Panc1 (cell line): ENCODE data around the gene RAB15. TPM values are rescaled to one million over a fixed set of nuclear protein-coding genes. Genes with fewer than 3 reads are reported as not detected.

ENCODE experiments used
- ATAC-seq: fragments of 200-7000 bp; cut with Tn5 transposase; 2 replicates; pipeline ENCODE4 v1.9.1; 2020; ENCODE audit warnings: mild to moderate bottlenecking, moderate library complexity
- BruUV-seq: library from RNA; stranded (reverse); fragments of 400-500 nt; replicated peaks from 2 replicates; lab custom pipeline; 2021; lab: Mats Ljungman, UMichigan
- CTCF ChIA-PET: fragments of 300-600 bp; sonication (Branson Sonifier 250); formaldehyde crosslinking; loops from one replicate; lab custom pipeline; 2022; ENCODE audit warnings: antibody characterized with exemption; lab: Charles Lee
- POLR2A ChIA-PET: fragments of 300-600 bp; sonication (Branson Sonifier 250); formaldehyde crosslinking; loops from one replicate; lab custom pipeline; 2022; ENCODE audit warnings: antibody characterized with exemption; lab: Charles Lee
- DNase-seq: peaks from one replicate; pipeline ENCODE4 v3.0.0-alpha.2; 2010; ENCODE audit warnings: low read depth, low spot score
- H3K27ac ChIP-seq: 2 replicates; pipeline ENCODE4 v1.5.1; 2011; ENCODE audit warnings: mild to moderate bottlenecking, low read length, inconsistent platforms
- H3K27me3 ChIP-seq: fragments of 200-500 bp; sonication (Bioruptor generic); 2 replicates; pipeline ENCODE4 v1.6.0; 2014; ENCODE audit warnings: low read length, inconsistent platforms; ENCODE audit not compliant: control insufficient read depth, insufficient read depth
- H3K36me3 ChIP-seq: fragments of 200-500 bp; sonication (Bioruptor generic); 2 replicates; pipeline ENCODE4 v1.5.1; 2014; ENCODE audit warnings: inconsistent platforms, mild to moderate bottlenecking, low read length, moderate library complexity; ENCODE audit not compliant: control insufficient read depth, insufficient read depth
- H3K4me1 ChIP-seq: 2 replicates; pipeline ENCODE4 v1.5.1; 2011; ENCODE audit warnings: inconsistent platforms, mild to moderate bottlenecking, low read length, moderate library complexity; ENCODE audit not compliant: control insufficient read depth, insufficient read depth
- H3K4me3 ChIP-seq, 2 experiments: 2 replicates each; pipeline ENCODE4 v1.5.1; 2011 to 2012; ENCODE audit warnings: low read depth in 2 of 2, low read length in 2 of 2, mild to moderate bottlenecking in 2 of 2, inconsistent platforms in 1 of 2, moderate library complexity in 1 of 2
- H3K9me3 ChIP-seq: fragments of 200-500 bp; sonication (Bioruptor generic); 2 replicates; pipeline ENCODE4 v1.5.1; 2014; ENCODE audit warnings: low read depth, mild to moderate bottlenecking, inconsistent platforms, low read length, moderate library complexity; ENCODE audit not compliant: control insufficient read depth, insufficient read depth
- POLR2AphosphoS5 ChIP-seq: IDR thresholded peaks from 2 replicates; pipeline ENCODE4 v1.6.1; 2012; ENCODE audit warnings: mild to moderate bottlenecking, low read depth, low read length, moderate library complexity
- REST ChIP-seq, 2 experiments: IDR thresholded peaks; 2 replicates each; pipeline ENCODE4 v1.6.1; 2011 to 2012; ENCODE audit warnings: low read depth in 2 of 2, control low read depth in 1 of 2, low read length in 1 of 2, mild to moderate bottlenecking in 1 of 2, moderate library complexity in 1 of 2; ENCODE audit not compliant: insufficient read depth in 1 of 2
- SIN3A ChIP-seq: IDR thresholded peaks from 2 replicates; pipeline ENCODE4 v1.6.1; 2012; ENCODE audit warnings: low read depth, mild to moderate bottlenecking, low read length, moderate library complexity, borderline replicate concordance; ENCODE audit not compliant: insufficient read depth
- TCF7L2 ChIP-seq: IDR thresholded peaks from 2 replicates; pipeline ENCODE4 v1.6.1; 2011; ENCODE audit warnings: mild to moderate bottlenecking, low read depth, low read length, inconsistent platforms
- in situ Hi-C: cut with HindIII; loops from 2 replicates; pipeline ENCODE4 v1.10.0; 2016; ENCODE audit warnings: low sequenced_read_pairs, low pct_unique_long_range_greater_than_20kb
- intact Hi-C: fragments of 100-400 bp; cut with micrococcal nuclease; formaldehyde crosslinking; loops from one replicate; pipeline ENCODE4 v1.10.0; 2022; ENCODE audit not compliant: unreplicated experiment
- total RNA-seq: library from RNA; stranded (reverse); gene quantifications from one replicate; pipeline ENCODE4 v1.2.1, GENCODE V29; 2021; ENCODE audit not compliant: unreplicated experiment
- TF ChIP-seq, protein P1 (sequence below): fragments of 450-650 bp; IDR thresholded peaks from 2 replicates; pipeline ENCODE4 v1.5.1; 2017; ENCODE audit warnings: mild to moderate bottlenecking

RAB15 gene
- total RNA-seq, 1 experiment from 2014 or later = 6.0 TPM

DNA sequence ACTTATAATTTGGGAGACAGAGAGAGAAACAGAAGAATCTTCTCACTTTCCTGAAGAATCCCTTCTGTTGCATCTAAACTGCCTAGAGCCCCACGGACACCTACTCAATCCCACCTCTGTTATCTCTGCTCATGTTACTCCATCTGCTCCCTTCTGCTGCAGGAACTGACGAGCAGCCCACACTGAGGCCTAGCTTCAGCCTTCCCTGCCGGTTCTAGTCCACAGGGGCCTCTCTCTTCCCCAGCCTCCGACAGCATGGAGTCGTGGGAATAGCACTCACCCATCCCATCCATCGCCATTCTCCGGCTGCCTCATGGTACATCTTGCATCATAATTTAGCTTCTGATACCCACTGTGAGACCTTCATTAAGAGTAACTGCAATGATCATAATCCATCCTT, 4.0 kb downstream of the RAB15 start:
- Histone ChIP-seq H3K4me1 (no peaks in the 10 kb centered on the region), H3K36me3 (no peaks in the 10 kb centered on the region), H3K27ac (no peak overlapping the region), H3K27me3 (no peaks in the 10 kb centered on the region; the same call in 1 of the 2 replicates), H3K4me3 (no peak overlapping the region), H3K9me3 (no peaks in the 10 kb centered on the region)
- in situ Hi-C loops (no loop called here), intact Hi-C loops (no loop called here)
- no peak for TF ChIP-seq SIN3A
- TF ChIP-seq TCF7L2 = no peak
- TF ChIP-seq POLR2AphosphoS5 = no peak
- TF ChIP-seq REST (IDR thresholded peaks at IDR 0.05; ENCODE audit: insufficient read depth in 1 of 2, low read depth in 2 of 2, low read length in 1 of 2) = no peak
- TF ChIP-seq, protein P1, sequence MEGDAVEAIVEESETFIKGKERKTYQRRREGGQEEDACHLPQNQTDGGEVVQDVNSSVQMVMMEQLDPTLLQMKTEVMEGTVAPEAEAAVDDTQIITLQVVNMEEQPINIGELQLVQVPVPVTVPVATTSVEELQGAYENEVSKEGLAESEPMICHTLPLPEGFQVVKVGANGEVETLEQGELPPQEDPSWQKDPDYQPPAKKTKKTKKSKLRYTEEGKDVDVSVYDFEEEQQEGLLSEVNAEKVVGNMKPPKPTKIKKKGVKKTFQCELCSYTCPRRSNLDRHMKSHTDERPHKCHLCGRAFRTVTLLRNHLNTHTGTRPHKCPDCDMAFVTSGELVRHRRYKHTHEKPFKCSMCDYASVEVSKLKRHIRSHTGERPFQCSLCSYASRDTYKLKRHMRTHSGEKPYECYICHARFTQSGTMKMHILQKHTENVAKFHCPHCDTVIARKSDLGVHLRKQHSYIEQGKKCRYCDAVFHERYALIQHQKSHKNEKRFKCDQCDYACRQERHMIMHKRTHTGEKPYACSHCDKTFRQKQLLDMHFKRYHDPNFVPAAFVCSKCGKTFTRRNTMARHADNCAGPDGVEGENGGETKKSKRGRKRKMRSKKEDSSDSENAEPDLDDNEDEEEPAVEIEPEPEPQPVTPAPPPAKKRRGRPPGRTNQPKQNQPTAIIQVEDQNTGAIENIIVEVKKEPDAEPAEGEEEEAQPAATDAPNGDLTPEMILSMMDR = no peak
- ChIA-PET POLR2A (no interaction called here), CTCF (no interaction called here)
- DNase-seq = no peak
- ATAC-seq = no peak
- BruUV-seq = no TSS peak

- intact Hi-C loops = no loop called here
- ATAC-seq = no peak
Measured at GRCh38 chr14:64966976-64967375, 5.2 kb downstream of the RAB15 start.

More at GRCh38 chr14:64966976-64967375, 5.2 kb downstream of the RAB15 start:
- H3K9me3 ChIP-seq = no peaks in the 10 kb centered on the region
- in situ Hi-C loops = no loop called here
- no peak overlapping the region for H3K27ac ChIP-seq
- ChIA-PET CTCF (no interaction called here), POLR2A (no interaction called here)
- no peak for DNase-seq
- H3K4me1 ChIP-seq = no peaks in the 10 kb centered on the region
- no TSS peak for BruUV-seq
- TF ChIP-seq REST (IDR thresholded peaks at IDR 0.05; ENCODE audit: insufficient read depth in 1 of 2, low read depth in 2 of 2, low read length in 1 of 2) (no peak), POLR2AphosphoS5 (no peak), SIN3A (no peak), TCF7L2 (no peak)
- TF ChIP-seq, protein P1 = no peak
- no peaks in the 10 kb centered on the region for H3K36me3 ChIP-seq
- no peaks in the 10 kb centered on the region; the same call in 1 of the 2 replicates for H3K27me3 ChIP-seq
- H3K4me3 ChIP-seq = no peak overlapping the region
